IMR-90 (cell line): ENCODE measurements around the gene LARP4B. TPM values are rescaled to one million over a fixed set of nuclear protein-coding genes. Genes with fewer than 3 reads are reported as not detected.

Source experiments
- ATAC-seq: fragments of 200-7000 bp; cut with Tn5 transposase; 2 replicates; pipeline ENCODE4 v1.9.1; 2020; ENCODE audit warnings: low read depth, mild to moderate bottlenecking, moderate library complexity
- BruUV-seq: library from RNA; stranded (reverse); fragments of 400-500 nt; replicated peaks from 2 replicates; lab custom pipeline; 2021; lab: Mats Ljungman, UMichigan
- CTCF ChIA-PET: fragments of 300-600 bp; formaldehyde crosslinking; extraction: SDS; loops from one replicate; lab custom pipeline; 2021; ENCODE audit warnings: antibody characterized with exemption; lab: Yijun Ruan, JAX
- POLR2A ChIA-PET: fragments of 300-600 bp; sonication (Branson Sonifier 250); formaldehyde crosslinking; loops from one replicate; lab custom pipeline; 2022; ENCODE audit warnings: antibody characterized with exemption; ENCODE audit not compliant: unreplicated experiment; lab: Charles Lee
- DNase-seq: peaks from one replicate; pipeline ENCODE4 v3.0.0; 2013
- H2AFZ ChIP-seq: replicated peaks from 2 replicates; pipeline ENCODE3; 2013; ENCODE audit warnings: low read length, mild to moderate bottlenecking; ENCODE audit not compliant: poor library complexity
- H2AK5ac ChIP-seq: 2 replicates; pipeline ENCODE4 v1.6.1; 2013; ENCODE audit warnings: low read depth, low read length, inconsistent platforms
- H2AK9ac ChIP-seq: replicated peaks from 2 replicates; pipeline ENCODE3; 2013; ENCODE audit warnings: mild to moderate bottlenecking, low read depth, low read length, moderate library complexity; ENCODE audit not compliant: poor library complexity
- H2BK120ac ChIP-seq: 2 replicates; pipeline ENCODE4 v1.6.1; 2013; ENCODE audit warnings: low read depth, low read length, inconsistent platforms
- H2BK15ac ChIP-seq: 3 replicates; pipeline ENCODE4 v1.6.1; 2013; ENCODE audit warnings: low read depth, low read length, inconsistent platforms
- H2BK20ac ChIP-seq: 2 replicates; pipeline ENCODE4 v1.6.1; 2013; ENCODE audit warnings: low read depth, mild to moderate bottlenecking, inconsistent platforms, low read length, moderate library complexity
- H2BK5ac ChIP-seq: 2 replicates; pipeline ENCODE4 v1.6.1; 2013; ENCODE audit warnings: mild to moderate bottlenecking, low read depth, low read length, inconsistent platforms; ENCODE audit not compliant: poor library complexity, severe bottlenecking
- H3K14ac ChIP-seq: replicated peaks from 2 replicates; pipeline ENCODE4 v1.6.1; 2013; ENCODE audit warnings: low read depth, low read length, inconsistent platforms
- H3K18ac ChIP-seq: 2 replicates; pipeline ENCODE4 v1.6.1; 2013; ENCODE audit warnings: low read depth, low read length, control low read depth
- H3K23ac ChIP-seq: 2 replicates; pipeline ENCODE4 v1.6.1; 2013; ENCODE audit warnings: low read depth, low read length, inconsistent platforms
- H3K27ac ChIP-seq: 2 replicates; pipeline ENCODE4 v1.5.1; 2013; ENCODE audit warnings: mild to moderate bottlenecking, control low read depth, low read length; ENCODE audit not compliant: insufficient read depth
- H3K27me3 ChIP-seq: 2 replicates; pipeline ENCODE4 v1.6.1; 2013; ENCODE audit warnings: low read length; ENCODE audit not compliant: control insufficient read depth, insufficient read depth
- H3K36me3 ChIP-seq: 2 replicates; pipeline ENCODE4 v1.6.1; 2013; ENCODE audit warnings: low read length, mixed read lengths; ENCODE audit not compliant: control insufficient read depth, insufficient read depth
- H3K4ac ChIP-seq: 2 replicates; pipeline ENCODE4 v1.6.1; 2013; ENCODE audit warnings: low read depth, low read length, inconsistent platforms
- H3K4me1 ChIP-seq: 2 replicates; pipeline ENCODE4 v1.6.1; 2013; ENCODE audit warnings: low read length, mixed read lengths; ENCODE audit not compliant: control insufficient read depth, insufficient read depth
- H3K4me2 ChIP-seq: 2 replicates; pipeline ENCODE4 v1.6.1; 2013; ENCODE audit warnings: low read depth, mild to moderate bottlenecking, control low read depth, low read length, moderate library complexity
- H3K4me3 ChIP-seq: 2 replicates; pipeline ENCODE4 v1.5.1; 2013; ENCODE audit warnings: low read depth, mild to moderate bottlenecking, control low read depth, low read length, moderate library complexity; ENCODE audit not compliant: insufficient read depth
- H3K56ac ChIP-seq: 2 replicates; pipeline ENCODE4 v1.6.1; 2013; ENCODE audit warnings: low read length, inconsistent platforms; ENCODE audit not compliant: insufficient read depth; ENCODE audit errors: extremely low read depth
- H3K79me1 ChIP-seq, 2 experiments: 2 replicates each; pipeline ENCODE4 v1.6.1; 2013; ENCODE audit warnings: low read length in 2 of 2, inconsistent platforms in 1 of 2, low read depth in 1 of 2
- H3K9ac ChIP-seq: 2 replicates; pipeline ENCODE4 v1.6.1; 2013; ENCODE audit warnings: low read depth, low read length, control low read depth
- H3K9me1 ChIP-seq: 2 replicates; pipeline ENCODE4 v1.6.1; 2013; ENCODE audit warnings: low read length, inconsistent platforms; ENCODE audit not compliant: insufficient read depth
- H3K9me3 ChIP-seq: 2 replicates; pipeline ENCODE4 v1.6.1; 2013; ENCODE audit warnings: low read length; ENCODE audit not compliant: control insufficient read depth, insufficient read depth
- H4K20me1 ChIP-seq: 2 replicates; pipeline ENCODE4 v1.6.1; 2013; ENCODE audit warnings: low read length, inconsistent platforms; ENCODE audit not compliant: insufficient read depth
- H4K5ac ChIP-seq: 2 replicates; pipeline ENCODE4 v1.6.1; 2013; ENCODE audit warnings: mild to moderate bottlenecking, low read depth, low read length, control low read depth
- H4K8ac ChIP-seq, 2 experiments: 2 replicates each; pipeline ENCODE4 v1.6.1; 2013; ENCODE audit warnings: low read depth in 2 of 2, low read length in 2 of 2, control low read depth in 1 of 2, inconsistent platforms in 1 of 2
- H4K91ac ChIP-seq: 2 replicates; pipeline ENCODE4 v1.6.1; 2013; ENCODE audit warnings: low read depth, low read length, inconsistent platforms; ENCODE audit not compliant: insufficient read depth
- CEBPB ChIP-seq: IDR thresholded peaks from 2 replicates; pipeline ENCODE4 v1.6.1; 2012; ENCODE audit warnings: low read depth, low read length, improper control_type of control experiment
- WGBS, 2 experiments: methylation state at CpG; one replicate each; pipeline versions ENCODE4 v1.1.5 to v1.1.7; 2013; ENCODE audit warnings: missing lambda C conversion rate in 2 of 2; ENCODE audit not compliant: insufficient read length in 1 of 2; ENCODE audit errors: extremely low coverage in 2 of 2; 5-methylcytosine and 5-hydroxymethylcytosine counted together
- dilution Hi-C: fragments of 300-500 bp; cut with HindIII; formaldehyde crosslinking; loops from one replicate; pipeline ENCODE4 v1.14.3; 2018; ENCODE audit warnings: low sequenced_read_pairs; ENCODE audit not compliant: unreplicated experiment
- in situ Hi-C: fragments of 300-500 bp; cut with MboI; formaldehyde crosslinking; loops from 3 replicates; pipeline ENCODE4 v1.14.3; 2019; ENCODE audit warnings: low sequenced_read_pairs, inconsistent platforms, mixed read lengths
- intact Hi-C: fragments of 100-400 bp; cut with micrococcal nuclease; formaldehyde crosslinking; loops from 2 replicates; pipeline ENCODE4 v1.10.0; 2022
- polyA plus RNA-seq, 3 experiments: library from polyadenylated mRNA; depleted of rRNA; stranded (reverse); fragments of >200 nt; gene quantifications; 2 replicates each; pipeline ENCODE4 v1.2.3, GENCODE V29; 2012; ENCODE audit warnings: low replicate concordance in 1 of 3
- total RNA-seq: library from RNA; depleted of rRNA; stranded (reverse); fragments of >200 nt; gene quantifications from 2 replicates; pipeline ENCODE4 v1.2.3, GENCODE V29; 2012
- TF ChIP-seq, protein P1 (sequence below): conservative IDR thresholded peaks from 2 replicates; pipeline ENCODE4 v1.5.1; 2012; ENCODE audit warnings: mild to moderate bottlenecking, low read depth, low read length, improper control_type of control experiment

LARP4B gene
- total and polyA plus RNA-seq, 2 of the 4 experiments (the other 2 are of a cell fraction), result 24.3 to 25.5 TPM

DNA sequence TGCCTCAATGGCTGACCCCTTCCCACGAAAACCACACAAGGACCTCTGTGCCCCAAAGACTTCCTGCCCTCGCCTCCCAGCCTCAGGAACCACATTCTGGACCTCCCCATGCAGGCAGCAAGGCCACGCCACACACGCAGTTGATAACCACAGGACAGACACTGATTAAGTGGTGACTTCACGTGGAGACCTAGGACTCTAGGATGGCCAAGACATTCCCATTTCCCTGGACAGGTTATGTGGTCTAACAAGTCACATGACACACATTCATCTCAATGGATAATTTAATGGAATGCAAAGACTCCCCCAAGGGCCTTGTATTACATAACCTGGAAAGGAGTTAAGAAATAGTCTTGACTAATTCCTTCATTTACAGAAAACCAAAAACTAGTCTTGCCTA is 110.2 kb downstream of the LARP4B start:
- Histone ChIP-seq H4K5ac (no peak overlapping the region), H4K20me1 (peaks cover 16% of the 10 kb centered on the region), H2AK5ac (no peak overlapping the region), H3K14ac (0 out of 2 replicates have a peak overlapping the region, but pooled peaks have one; percentile 14), H3K9me3 (no peaks in the 10 kb centered on the region), H3K56ac (no peak overlapping the region), H2BK5ac (no peak overlapping the region), H2BK15ac (no peak overlapping the region), H2BK120ac (no peak overlapping the region), H4K91ac (no peak overlapping the region), H3K4me3 (no peak overlapping the region), H2AFZ (no peak overlapping the region), H3K4me2 (no peak overlapping the region), H3K27ac (no peak overlapping the region), H3K4me1 (peaks cover 8% of the 10 kb centered on the region), H2BK20ac (no peak overlapping the region), H4K8ac (no peak overlapping the region), H3K36me3 (peaks cover 76% of the 10 kb centered on the region), H3K9ac (no peak overlapping the region), H3K27me3 (no peaks in the 10 kb centered on the region), H3K23ac (no peak overlapping the region), H2AK9ac (no peak overlapping the region), H3K18ac (no peak overlapping the region), H3K4ac (no peak overlapping the region), H3K79me1 (peaks cover 31 to 77% of the 10 kb centered on the region in 2 experiments; a peak in 3 of 4 replicates), H3K9me1 (peaks cover 40% of the 10 kb centered on the region)
- TF ChIP-seq, protein P1, sequence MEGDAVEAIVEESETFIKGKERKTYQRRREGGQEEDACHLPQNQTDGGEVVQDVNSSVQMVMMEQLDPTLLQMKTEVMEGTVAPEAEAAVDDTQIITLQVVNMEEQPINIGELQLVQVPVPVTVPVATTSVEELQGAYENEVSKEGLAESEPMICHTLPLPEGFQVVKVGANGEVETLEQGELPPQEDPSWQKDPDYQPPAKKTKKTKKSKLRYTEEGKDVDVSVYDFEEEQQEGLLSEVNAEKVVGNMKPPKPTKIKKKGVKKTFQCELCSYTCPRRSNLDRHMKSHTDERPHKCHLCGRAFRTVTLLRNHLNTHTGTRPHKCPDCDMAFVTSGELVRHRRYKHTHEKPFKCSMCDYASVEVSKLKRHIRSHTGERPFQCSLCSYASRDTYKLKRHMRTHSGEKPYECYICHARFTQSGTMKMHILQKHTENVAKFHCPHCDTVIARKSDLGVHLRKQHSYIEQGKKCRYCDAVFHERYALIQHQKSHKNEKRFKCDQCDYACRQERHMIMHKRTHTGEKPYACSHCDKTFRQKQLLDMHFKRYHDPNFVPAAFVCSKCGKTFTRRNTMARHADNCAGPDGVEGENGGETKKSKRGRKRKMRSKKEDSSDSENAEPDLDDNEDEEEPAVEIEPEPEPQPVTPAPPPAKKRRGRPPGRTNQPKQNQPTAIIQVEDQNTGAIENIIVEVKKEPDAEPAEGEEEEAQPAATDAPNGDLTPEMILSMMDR, result no peak
- peak; percentile 14; the same call in 1 of the 2 replicates for TF ChIP-seq CEBPB
- dilution Hi-C loops (no loop called here), intact Hi-C loops (no loop called here), in situ Hi-C loops (no loop called here)
- no TSS peak for BruUV-seq
- ChIA-PET POLR2A (no interaction called here), CTCF (no interaction called here)
- 78% methylated on average over 2 of the region's 5 CpGs; no CpG with 5 or more reads in 1 of the 2 experiments for WGBS, 2 experiments
- no peak for ATAC-seq
- DNase-seq, result peak; percentile 10
